WERI-Rb-1 (cell line): ENCODE data around the gene VWF.

Source experiments
- DNase-seq: peaks from one replicate; pipeline ENCODE4 v3.0.0-alpha.2; 2020
- H3K27ac ChIP-seq: fragments of 250-450 bp; sonication (Bioruptor Pico); 2 replicates; pipeline ENCODE4 v1.5.1; 2020; ENCODE audit warnings: mild to moderate bottlenecking, moderate library complexity
- H3K27me3 ChIP-seq: fragments of 250-450 bp; sonication (Bioruptor Pico); 2 replicates; pipeline ENCODE4 v1.5.1; 2021; ENCODE audit warnings: mild to moderate bottlenecking, low read depth, moderate library complexity; ENCODE audit not compliant: insufficient read depth, severe bottlenecking
- H3K36me3 ChIP-seq: fragments of 250-450 bp; sonication (Bioruptor Pico); 2 replicates; pipeline ENCODE4 v1.5.1; 2020; ENCODE audit warnings: mild to moderate bottlenecking, moderate library complexity
- H3K4me3 ChIP-seq: 2 replicates; pipeline ENCODE4 v1.5.1; 2011; ENCODE audit warnings: low read depth, mild to moderate bottlenecking, control low read depth, low read length
- H3K9me3 ChIP-seq: fragments of 250-450 bp; sonication (Bioruptor Pico); 2 replicates; pipeline ENCODE4 v1.5.1; 2021; ENCODE audit warnings: mild to moderate bottlenecking, moderate library complexity; ENCODE audit not compliant: severe bottlenecking
- TF ChIP-seq, protein P1 (sequence below): IDR thresholded peaks from 2 replicates; pipeline ENCODE4 v1.5.1; 2011; ENCODE audit warnings: low read depth, mild to moderate bottlenecking, control low read depth, inconsistent platforms, low read length

The VWF gene

DNA sequence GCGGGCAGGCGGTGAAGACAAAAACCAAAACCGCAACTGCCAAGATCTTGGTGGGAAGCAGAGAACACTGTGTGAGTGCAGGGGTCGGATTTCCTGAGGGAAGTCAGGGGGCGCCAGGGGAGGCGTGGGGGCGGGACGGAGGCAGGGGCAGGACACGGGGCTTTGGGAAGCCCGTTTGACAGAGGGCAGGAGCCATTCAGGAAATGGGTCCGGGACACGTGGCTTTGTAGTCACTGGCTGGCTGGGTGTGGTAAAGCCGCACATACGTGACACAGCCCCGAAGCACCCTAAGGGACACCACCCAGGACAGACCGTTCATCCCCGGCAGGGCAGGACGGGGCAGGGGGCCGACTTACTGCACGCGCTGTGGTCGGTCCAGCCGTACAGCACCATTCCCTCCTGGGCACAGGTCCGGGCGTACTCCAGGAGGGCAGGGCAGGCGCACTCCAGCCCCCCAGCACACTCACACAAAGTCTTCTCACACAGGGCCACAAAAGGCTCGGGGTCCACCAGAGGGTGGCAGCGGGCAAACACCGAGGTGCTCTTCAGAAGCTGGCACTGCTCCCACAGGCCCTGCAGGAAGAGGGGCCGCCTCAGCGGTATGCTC is 49.4 kb downstream of the VWF start:
- Histone ChIP-seq H3K9me3 (no peaks in the 10 kb centered on the region), H3K4me3 (peak overlapping the region; percentile 38), H3K27ac (no peak overlapping the region), H3K27me3 (no peaks in the 10 kb centered on the region), H3K36me3 (no peaks in the 10 kb centered on the region)
- no peak for DNase-seq
- TF ChIP-seq, protein P1, sequence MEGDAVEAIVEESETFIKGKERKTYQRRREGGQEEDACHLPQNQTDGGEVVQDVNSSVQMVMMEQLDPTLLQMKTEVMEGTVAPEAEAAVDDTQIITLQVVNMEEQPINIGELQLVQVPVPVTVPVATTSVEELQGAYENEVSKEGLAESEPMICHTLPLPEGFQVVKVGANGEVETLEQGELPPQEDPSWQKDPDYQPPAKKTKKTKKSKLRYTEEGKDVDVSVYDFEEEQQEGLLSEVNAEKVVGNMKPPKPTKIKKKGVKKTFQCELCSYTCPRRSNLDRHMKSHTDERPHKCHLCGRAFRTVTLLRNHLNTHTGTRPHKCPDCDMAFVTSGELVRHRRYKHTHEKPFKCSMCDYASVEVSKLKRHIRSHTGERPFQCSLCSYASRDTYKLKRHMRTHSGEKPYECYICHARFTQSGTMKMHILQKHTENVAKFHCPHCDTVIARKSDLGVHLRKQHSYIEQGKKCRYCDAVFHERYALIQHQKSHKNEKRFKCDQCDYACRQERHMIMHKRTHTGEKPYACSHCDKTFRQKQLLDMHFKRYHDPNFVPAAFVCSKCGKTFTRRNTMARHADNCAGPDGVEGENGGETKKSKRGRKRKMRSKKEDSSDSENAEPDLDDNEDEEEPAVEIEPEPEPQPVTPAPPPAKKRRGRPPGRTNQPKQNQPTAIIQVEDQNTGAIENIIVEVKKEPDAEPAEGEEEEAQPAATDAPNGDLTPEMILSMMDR = no peak; the same call in 1 of the 2 replicates

DNA sequence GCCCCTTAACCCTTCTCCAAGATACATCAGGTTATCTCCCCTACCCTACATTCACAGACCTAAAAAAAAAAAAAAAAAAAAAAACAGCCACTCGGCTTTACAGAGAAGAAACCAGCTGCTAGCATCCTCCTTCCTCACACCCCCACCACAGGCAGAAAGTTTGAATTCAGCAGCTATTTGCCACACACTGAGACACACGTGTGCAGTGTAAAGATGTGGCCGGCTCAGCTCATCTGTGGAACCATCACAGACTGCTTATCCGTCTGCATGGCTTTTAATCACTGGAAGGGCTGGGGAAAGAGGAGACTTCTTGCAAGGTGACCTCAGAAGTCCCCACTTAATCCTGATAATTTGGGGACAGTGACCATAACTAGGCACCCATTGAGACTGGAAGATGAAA is 50.0 kb downstream of the VWF start:
- H3K27me3 ChIP-seq = no peaks in the 10 kb centered on the region
- peak; percentile 37 for DNase-seq

DNA sequence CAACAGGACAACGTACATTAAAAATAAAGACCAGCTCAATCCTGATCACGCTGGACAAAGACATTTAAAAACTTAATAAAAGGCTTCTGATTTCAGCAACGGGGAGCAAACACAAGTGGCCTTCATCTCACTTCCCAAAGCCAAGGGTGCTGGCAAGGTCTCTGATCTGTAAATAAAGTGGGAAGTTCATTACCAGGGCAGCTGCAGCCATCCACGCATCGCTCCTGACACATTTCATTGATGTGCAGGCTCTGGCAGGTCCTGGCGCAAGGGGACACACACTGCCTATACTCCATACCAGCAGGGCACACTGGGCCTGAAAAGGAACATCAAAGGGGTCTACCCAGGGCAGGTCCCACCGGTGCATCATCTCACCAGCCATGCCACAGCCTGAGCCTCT is 51.0 kb downstream of the VWF start:
- Histone ChIP-seq H3K4me3 (no peak overlapping the region), H3K27ac (no peak overlapping the region), H3K36me3 (no peaks in the 10 kb centered on the region), H3K27me3 (no peaks in the 10 kb centered on the region), H3K9me3 (no peaks in the 10 kb centered on the region)
- TF ChIP-seq, protein P1 = no peak
- DNase-seq = no peak

More for the DNA sequence above, 50.0 kb downstream of the VWF start:
- Histone ChIP-seq H3K36me3 (no peaks in the 10 kb centered on the region), H3K9me3 (no peaks in the 10 kb centered on the region), H3K27ac (no peak overlapping the region), H3K4me3 (peak overlapping the region; percentile 38)
- TF ChIP-seq, protein P1 = no peak

DNA sequence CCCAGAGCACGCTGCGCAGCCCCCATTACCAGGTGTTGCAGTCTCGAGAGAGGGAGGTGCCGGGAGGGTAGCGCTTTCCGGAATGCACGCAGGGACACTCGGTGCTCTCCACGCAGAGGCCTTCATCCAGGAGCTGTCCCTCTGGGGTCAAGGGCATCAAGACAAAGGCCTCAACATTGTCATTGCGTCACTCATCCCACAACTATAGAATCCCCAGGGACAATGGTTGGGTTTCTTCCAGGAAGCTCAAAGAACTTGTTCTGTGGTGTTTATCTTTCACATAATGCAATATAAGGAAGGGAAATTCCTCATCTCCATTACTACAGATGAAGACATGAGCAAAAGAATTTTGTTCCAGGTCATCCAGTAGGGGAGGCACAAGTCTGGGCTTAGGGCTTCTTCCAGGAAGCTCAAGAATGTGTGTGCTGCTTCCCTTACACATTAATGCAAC is 52.1 kb downstream of the VWF start:
- H3K27ac ChIP-seq = no peak overlapping the region
- TF ChIP-seq, protein P1 = no peak
- no peaks in the 10 kb centered on the region for H3K36me3 ChIP-seq
- H3K27me3 ChIP-seq = no peaks in the 10 kb centered on the region
- H3K4me3 ChIP-seq = no peak overlapping the region
- no peaks in the 10 kb centered on the region for H3K9me3 ChIP-seq
- DNase-seq = no peak

DNA sequence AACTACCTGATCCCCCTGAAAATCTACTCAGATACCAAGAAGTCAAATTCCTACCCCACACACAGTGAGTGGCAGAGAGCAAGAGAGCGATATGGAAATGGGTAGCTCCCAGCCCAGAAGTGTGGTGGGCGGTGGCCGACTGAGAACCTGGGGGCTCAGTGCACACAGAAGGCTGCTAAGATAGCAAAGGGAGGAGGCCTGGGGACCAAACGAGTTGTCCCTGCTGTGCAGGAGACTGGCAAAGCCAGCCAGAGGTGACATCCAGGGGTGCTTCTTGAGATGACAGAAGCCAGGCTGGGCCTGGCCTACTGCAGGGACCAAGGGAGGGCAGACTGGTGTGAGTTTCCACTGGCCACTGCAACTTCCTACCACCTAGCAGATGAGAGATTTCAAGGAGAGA is 52.9 kb downstream of the VWF start:
- H3K9me3 ChIP-seq = no peaks in the 10 kb centered on the region
- H3K27me3 ChIP-seq = no peaks in the 10 kb centered on the region
- H3K4me3 ChIP-seq = no peak overlapping the region
- DNase-seq = no peak
- H3K27ac ChIP-seq = no peak overlapping the region
- no peaks in the 10 kb centered on the region for H3K36me3 ChIP-seq
- TF ChIP-seq, protein P1 = no peak
